Activated CD4-positive, alpha-beta T cell treated with anti-CD3 and anti-CD28 coated beads for 24 hours (primary cell): Measurements from ENCODE around the gene GDAP2.
A peak's percentile ranks its signal among the peaks of the same experiment; 100 is the strongest.
"Not testable (repeated sequence)": the region's sequence is repeated elsewhere in the genome, so short reads cannot be mapped to it uniquely, and the experiment has no call there.

Experiments
- DNase-seq, 2 donors: peaks; one replicate each; pipeline ENCODE4 v3.0.0-alpha.2; 2020; ENCODE audit warnings: low read depth in 2 of 2

GDAP2 gene, protein sequence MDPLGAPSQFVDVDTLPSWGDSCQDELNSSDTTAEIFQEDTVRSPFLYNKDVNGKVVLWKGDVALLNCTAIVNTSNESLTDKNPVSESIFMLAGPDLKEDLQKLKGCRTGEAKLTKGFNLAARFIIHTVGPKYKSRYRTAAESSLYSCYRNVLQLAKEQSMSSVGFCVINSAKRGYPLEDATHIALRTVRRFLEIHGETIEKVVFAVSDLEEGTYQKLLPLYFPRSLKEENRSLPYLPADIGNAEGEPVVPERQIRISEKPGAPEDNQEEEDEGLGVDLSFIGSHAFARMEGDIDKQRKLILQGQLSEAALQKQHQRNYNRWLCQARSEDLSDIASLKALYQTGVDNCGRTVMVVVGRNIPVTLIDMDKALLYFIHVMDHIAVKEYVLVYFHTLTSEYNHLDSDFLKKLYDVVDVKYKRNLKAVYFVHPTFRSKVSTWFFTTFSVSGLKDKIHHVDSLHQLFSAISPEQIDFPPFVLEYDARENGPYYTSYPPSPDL

GRCh38 chr1:117929343-117930172 is at the start of gene GDAP2, which contains the start of gene WDR3:
Gene GDAP2, minus strand, starts transcription at chr1:117929621. Its CDS starts 9,264 bp downstream, at chr1:117920357.
Gene WDR3, plus strand, starts transcription at chr1:117929739. Its CDS starts 3,581 bp downstream, at chr1:117933320.
- DNase-seq = peak; percentile 89 to 90

DNA sequence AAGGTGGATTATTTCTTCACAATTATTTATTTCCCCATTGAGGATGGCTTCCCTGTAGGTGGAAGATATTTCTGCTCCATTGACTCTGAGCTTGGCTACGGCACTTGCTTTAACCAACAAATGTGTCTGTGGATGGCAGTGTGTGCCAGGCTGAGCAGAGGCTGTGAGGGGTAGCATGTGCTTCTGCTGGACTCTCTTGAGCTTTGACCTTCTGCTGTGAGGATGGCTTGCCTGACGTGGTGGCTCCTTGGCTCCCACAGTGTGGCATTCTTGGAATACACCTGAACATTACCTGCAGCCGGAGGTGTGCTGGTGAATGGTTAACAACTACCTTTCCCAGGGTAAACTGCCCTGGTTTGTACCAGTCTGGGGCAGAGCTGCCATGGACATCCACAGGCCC is 47.0 kb upstream of the GDAP2 start:
- no peak for DNase-seq

- no peak for DNase-seq
Observed at GRCh38 chr1:117971777-117972176, 42.4 kb upstream of the GDAP2 start.

- DNase-seq = no peak
Observed at GRCh38 chr1:117970252-117970651, 40.8 kb upstream of the GDAP2 start.

GRCh38 chr1:117967881-117968280 is 38.5 kb upstream of the GDAP2 start:
- DNase-seq = no peak

- DNase-seq = no peak
Observed at GRCh38 chr1:117967477-117967876, 38.1 kb upstream of the GDAP2 start.

DNA sequence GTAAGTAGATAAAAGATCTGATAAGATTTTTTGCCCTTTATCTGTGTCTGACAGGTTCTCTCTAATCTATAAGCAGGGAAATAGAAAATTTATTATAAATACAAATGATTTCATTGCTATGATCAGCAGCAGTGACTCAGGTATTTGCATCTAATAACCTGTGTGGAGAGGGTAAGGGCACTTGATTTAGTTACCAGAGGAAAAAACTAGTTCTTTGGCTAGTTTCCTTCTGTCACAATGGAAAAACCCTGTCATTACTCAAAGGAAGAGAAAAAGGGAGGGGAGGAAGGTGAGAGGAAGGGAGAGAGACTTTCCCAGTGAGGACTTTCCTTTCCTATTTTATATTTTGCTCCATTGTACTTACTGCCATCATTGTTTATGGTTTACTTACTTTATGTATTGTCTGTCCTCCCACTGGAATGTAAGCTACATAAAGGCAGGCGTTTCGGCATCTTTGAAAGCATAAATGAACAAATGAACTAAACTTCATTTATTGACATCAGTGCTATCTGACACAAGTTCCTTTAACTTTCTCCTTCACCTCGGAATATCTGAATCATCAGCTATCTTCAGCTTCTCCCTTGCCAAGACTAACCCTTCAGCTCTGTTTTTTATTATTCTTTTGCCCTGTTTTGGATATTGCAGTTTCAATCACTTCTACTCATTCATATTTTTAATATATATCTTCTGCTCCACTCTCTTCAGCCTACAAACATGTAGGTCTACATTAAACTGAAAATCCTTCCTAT is 35.0 kb upstream of the GDAP2 start:
- DNase-seq = no peak

DNA sequence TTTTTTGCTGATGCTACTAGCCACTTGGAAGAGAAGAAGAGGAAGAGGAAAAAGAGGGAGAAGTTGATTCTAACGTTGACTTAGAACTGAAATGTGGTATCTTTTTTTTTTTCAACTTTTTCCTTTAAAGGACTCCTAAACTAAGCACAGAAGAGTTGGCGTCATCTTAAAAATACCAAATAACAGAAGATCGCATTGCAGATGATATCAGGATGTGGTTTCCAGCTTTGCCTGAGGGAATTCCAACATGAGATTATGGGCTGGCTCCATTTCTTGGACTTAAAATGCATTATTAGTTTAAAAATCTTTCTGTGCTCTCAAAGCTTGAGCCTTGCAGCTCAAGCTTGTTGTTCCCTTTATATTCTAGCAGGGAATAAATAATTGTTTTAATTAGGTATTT is 29.9 kb upstream of the GDAP2 start:
- no peak for DNase-seq

GRCh38 chr1:117952386-117952785 is 23.0 kb upstream of the GDAP2 start:
- no peak for DNase-seq

- DNase-seq = no peak
Observed at GRCh38 chr1:117942293-117942692, 12.9 kb upstream of the GDAP2 start.

DNA sequence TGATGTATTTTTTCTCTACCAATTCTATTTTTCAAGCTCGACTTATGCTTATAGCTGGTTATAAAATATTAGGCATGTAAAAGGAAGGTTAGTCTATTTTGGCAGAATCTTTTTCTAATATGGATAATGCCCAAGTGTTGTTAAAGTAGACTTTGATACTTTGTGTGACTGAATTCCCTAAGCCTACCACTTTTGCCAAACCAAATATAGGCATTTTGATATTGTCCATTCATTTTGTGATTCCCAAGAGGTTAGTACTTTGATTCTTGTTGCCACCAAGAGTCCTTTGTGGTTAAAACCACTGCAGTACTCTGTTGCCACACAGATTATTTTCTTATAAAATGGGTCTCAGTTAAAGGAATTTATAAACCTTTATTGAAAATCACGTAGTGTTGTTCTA is 4.3 kb upstream of the GDAP2 start:
- DNase-seq = no peak

DNA sequence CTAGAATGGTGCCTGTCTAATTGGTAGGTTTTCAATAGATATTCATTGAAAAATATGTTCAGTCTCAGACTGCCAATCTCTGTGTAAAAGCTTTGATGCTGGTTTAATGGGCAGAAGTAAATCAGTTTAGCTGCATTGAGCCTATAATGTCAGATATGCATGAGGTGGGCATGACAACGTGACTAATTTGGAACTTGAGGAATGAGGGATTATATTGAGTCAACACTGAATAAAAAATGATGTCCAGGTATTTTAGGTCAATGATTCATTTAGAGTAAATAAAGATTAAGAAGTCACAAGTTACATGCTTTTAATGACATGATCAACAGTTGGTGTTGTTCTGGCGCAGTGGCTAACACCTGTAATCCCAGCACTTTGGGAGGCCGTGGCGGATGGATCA is 3.2 kb upstream of the GDAP2 start:
- no peak for DNase-seq

DNA sequence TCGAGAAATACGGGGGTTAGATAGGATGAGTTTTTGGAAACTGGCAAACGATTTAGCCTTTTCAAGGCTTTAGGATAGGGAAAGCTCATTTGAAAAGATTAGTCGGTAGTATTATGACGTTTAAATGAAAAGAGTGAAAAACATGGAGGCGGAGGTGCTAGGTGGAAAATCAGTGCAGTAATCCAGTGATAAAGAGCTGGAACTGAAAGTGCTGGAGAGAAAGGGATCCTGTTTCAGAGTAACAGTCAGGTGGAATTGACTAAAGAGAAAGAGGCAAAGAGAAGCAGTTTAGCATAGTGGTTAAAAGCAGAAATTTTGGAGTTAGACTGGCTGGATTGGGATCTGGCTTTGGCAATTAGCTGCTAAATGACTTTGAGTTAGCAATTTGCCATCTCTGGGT is 1.1 kb upstream of the GDAP2 start:
- DNase-seq = no peak

DNA sequence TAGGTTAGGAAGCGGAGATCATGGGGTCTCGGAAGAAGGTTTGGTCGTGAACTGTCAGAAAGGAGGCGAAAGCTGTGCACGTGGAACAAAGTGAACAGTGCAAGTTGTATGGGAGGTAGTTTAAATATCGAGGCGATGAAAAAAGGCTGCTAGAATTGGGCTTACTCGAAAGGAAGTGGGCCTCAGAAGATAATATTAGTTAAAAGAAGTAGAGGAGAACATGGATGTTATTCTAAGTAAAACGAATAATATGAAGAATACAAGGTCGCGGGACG is 689 bp upstream of the GDAP2 start:
- no peak for DNase-seq

- peak in 1 of 2 donors; percentile 5 for DNase-seq
Observed at GRCh38 chr1:117928881-117929342, 509 bp downstream of the GDAP2 start.

DNA sequence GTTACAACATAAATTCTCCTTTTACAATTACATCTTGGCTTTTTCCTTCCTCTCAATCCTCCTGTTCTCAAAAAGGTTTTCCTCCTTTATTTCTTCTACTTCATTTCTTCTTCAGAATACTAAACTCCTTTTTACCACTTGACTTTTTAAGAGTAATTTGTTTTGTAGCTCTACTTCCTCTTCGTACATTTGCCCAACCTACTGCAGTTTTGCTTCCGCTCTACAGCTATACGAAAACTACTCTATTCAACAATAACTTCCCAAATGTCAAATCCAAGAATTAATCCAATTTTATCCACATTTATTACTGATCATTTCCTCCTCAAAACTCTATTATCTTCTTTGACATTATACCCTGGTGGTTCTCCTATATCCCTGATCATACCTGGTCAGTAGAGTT is 3.4 kb downstream of the GDAP2 start:
- DNase-seq = no peak

DNA sequence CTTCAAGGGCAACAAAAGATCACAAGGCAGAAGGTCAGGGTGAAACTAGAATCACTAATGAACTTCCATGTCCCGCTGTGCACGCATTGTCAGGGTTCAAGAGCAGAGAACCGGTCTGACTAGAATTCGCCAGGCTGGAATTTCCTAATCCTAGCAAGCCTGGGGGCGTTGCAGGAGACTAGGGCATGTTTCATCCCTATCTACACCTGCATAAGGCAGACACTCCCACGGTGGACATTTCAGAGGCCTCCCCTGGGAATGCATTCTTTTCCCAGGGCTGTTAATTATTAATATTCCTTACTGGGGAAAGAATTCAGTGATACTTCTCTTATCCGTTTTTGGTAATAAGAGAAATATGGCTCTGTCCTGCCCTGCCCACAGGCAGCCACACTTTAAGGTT is 6.7 kb downstream of the GDAP2 start:
- DNase-seq = not testable (repeated sequence)

DNA sequence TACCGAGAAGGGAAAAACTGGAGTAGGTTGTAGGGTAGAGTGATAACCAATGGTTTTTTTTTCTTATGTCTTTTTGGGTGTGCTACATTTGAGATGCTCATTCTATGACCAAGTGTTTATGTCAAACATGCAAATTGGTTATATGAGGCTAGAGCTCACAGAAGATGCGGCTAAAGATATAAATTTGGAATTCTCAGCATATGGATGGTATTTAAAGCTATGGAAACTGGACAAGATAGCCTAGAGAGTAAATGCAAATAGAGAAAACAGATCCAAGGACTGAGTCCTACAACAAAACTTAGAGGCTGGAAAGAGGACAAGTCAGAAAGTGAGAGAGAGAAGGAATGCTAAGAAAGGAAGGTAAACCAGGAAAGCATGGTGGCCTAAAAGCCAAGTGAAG is 7.4 kb downstream of the GDAP2 start:
- no peak for DNase-seq

GRCh38 chr1:117919376-117919775 is 10.0 kb downstream of the GDAP2 start:
- DNase-seq = no peak

GRCh38 chr1:117911051-117911450 is 18.4 kb downstream of the GDAP2 start:
- no peak for DNase-seq

- no peak for DNase-seq
Observed at GRCh38 chr1:117905019-117905418, 24.4 kb downstream of the GDAP2 start.

GRCh38 chr1:117904485-117904884 is 24.9 kb downstream of the GDAP2 start:
- DNase-seq = no peak
